ENCODE data around the gene BNIP2. TPM values are rescaled to one million over a fixed set of nuclear protein-coding genes. Genes with fewer than 3 reads are reported as not detected.

The BNIP2 gene
- total and polyA plus RNA-seq, 4 donors = 33.6 to 96.6 (median 68.7) TPM

DNA sequence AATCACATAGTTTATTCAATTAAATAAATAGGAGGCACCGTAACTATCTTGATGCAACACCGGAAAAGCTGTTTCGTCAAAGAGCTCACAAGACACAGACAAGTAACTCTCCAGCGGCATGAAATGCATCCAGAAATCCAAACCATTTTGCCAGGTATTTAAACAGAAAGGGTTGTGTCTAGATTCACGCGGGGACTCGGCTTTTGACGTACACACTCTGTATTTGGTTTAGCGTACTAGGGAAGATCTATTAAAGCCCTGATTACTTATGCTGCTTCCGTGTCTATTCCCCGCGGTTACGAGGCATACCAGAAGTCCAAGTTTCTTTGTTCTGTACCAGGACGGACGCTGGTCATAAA, 718 bp downstream of the BNIP2 start:
- Histone ChIP-seq H3K27ac (ENCODE audit: low read depth in 1 of 2, low read length in 1 of 2) (peak overlapping the region; percentile 95 to 96), H3K9ac (ENCODE audit: insufficient read depth in 1 of 2, low read length in 2 of 2) (peak overlapping the region; percentile 82 to 92), H3K27me3 (ENCODE audit: control insufficient read depth in 3 of 3, insufficient read depth in 3 of 3, low read length in 2 of 3) (no peaks in the 10 kb centered on the region), H3K36me3 (ENCODE audit: control insufficient read depth in 4 of 4, insufficient read depth in 4 of 4, low read length in 4 of 4) (peaks cover 0 to 10% (median 2%) of the 10 kb centered on the region in 4 donors), H3K4me3 (peak overlapping the region; percentile 70), H3K9me3 (ENCODE audit: control insufficient read depth in 4 of 4, insufficient read depth in 3 of 4, low read length in 3 of 4) (no peaks in the 10 kb centered on the region), H3K4me1 (ENCODE audit: control insufficient read depth in 5 of 5, insufficient read depth in 5 of 5, low read length in 5 of 5) (peaks cover 5 to 20% (median 9%) of the 10 kb centered on the region in 5 donors)
- ATAC-seq (ENCODE audit: insufficient read depth, low FRiP score) = peak; percentile 2
- WGBS, 2 donors = 0% methylated on average over 15 of the region's 15 CpGs
- peak in 2 of 3 donors; percentile 70 to 72 for DNase-seq
- TF ChIP-seq CTCF (IDR thresholded peaks at IDR 0.05; ENCODE audit: control extremely low read depth, extremely low read depth) = no peak

DNA sequence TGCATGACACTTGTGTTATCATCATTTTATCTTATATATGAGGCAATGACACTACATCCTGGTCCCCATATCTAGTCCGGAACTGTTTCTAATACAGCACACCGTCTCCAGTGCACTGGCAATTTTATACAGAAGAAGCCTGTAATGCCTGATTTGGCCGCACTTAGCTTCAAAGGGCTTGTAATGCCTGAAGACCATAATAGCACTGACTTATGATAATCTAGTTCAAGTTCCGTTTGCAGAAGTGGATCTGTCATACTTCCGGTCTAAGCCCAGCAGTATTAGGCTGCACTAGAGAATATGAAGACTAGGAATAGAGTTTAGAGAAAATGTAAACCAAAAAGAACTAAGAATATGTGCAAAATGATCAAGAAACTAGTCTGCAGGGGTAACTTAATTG, 1.3 kb downstream of the BNIP2 start:
- Histone ChIP-seq H3K9me3 (ENCODE audit: control insufficient read depth in 4 of 4, insufficient read depth in 3 of 4, low read length in 3 of 4) (no peaks in the 10 kb centered on the region), H3K4me3 (peak overlapping the region; percentile 40), H3K4me1 (ENCODE audit: control insufficient read depth in 5 of 5, insufficient read depth in 5 of 5, low read length in 5 of 5) (peaks cover 5 to 20% (median 9%) of the 10 kb centered on the region in 5 donors), H3K9ac (ENCODE audit: insufficient read depth in 1 of 2, low read length in 2 of 2) (peak overlapping the region; percentile 82 to 92), H3K36me3 (ENCODE audit: control insufficient read depth in 4 of 4, insufficient read depth in 4 of 4, low read length in 4 of 4) (peaks cover 0 to 10% (median 2%) of the 10 kb centered on the region in 4 donors), H3K27ac (ENCODE audit: low read depth in 1 of 2, low read length in 1 of 2) (peak overlapping the region; percentile 48 to 61), H3K27me3 (ENCODE audit: control insufficient read depth in 3 of 3, insufficient read depth in 3 of 3, low read length in 2 of 3) (no peaks in the 10 kb centered on the region)
- ATAC-seq (ENCODE audit: insufficient read depth, low FRiP score) = no peak
- no peak for TF ChIP-seq CTCF (IDR thresholded peaks at IDR 0.05; ENCODE audit: control extremely low read depth, extremely low read depth)
- WGBS, 2 donors = 5 to 14% methylated on average over 5 of the region's 5 CpGs
- DNase-seq = peak in 1 of 3 donors; percentile 28

GRCh38 chr15:59686389-59686788, 2.7 kb downstream of the BNIP2 start:
- H3K9ac ChIP-seq (ENCODE audit: insufficient read depth in 1 of 2, low read length in 2 of 2) = no peak overlapping the region
- peaks cover 2 to 10% (median 3%) of the 10 kb centered on the region in 4 donors for H3K36me3 ChIP-seq (ENCODE audit: control insufficient read depth in 4 of 4, insufficient read depth in 4 of 4, low read length in 4 of 4)
- H3K4me1 ChIP-seq (ENCODE audit: control insufficient read depth in 5 of 5, insufficient read depth in 5 of 5, low read length in 5 of 5) = peaks cover 5 to 20% (median 9%) of the 10 kb centered on the region in 5 donors
- DNase-seq (no peak), ATAC-seq (ENCODE audit: insufficient read depth, low FRiP score) (no peak)
- TF ChIP-seq CTCF (IDR thresholded peaks at IDR 0.05; ENCODE audit: control extremely low read depth, extremely low read depth) = no peak
- no peaks in the 10 kb centered on the region for H3K9me3 ChIP-seq (ENCODE audit: control insufficient read depth in 4 of 4, insufficient read depth in 3 of 4, low read length in 3 of 4)
- no peaks in the 10 kb centered on the region for H3K27me3 ChIP-seq (ENCODE audit: control insufficient read depth in 3 of 3, insufficient read depth in 3 of 3, low read length in 2 of 3)
- no peak overlapping the region for H3K4me3 ChIP-seq
- H3K27ac ChIP-seq (ENCODE audit: low read depth in 1 of 2, low read length in 1 of 2) = peak overlapping the region in 1 of 2 donors; percentile 57
- WGBS, 2 donors = 26 to 57% methylated on average over 7 of the region's 7 CpGs

GRCh38 chr15:59685737-59686297, 3.3 kb downstream of the BNIP2 start:
- H3K4me3 ChIP-seq = no peak overlapping the region
- H3K27me3 ChIP-seq (ENCODE audit: control insufficient read depth in 3 of 3, insufficient read depth in 3 of 3, low read length in 2 of 3) = no peaks in the 10 kb centered on the region
- H3K9me3 ChIP-seq (ENCODE audit: control insufficient read depth in 4 of 4, insufficient read depth in 3 of 4, low read length in 3 of 4) = no peaks in the 10 kb centered on the region
- no peak for TF ChIP-seq CTCF (IDR thresholded peaks at IDR 0.05; ENCODE audit: control extremely low read depth, extremely low read depth)
- 0 to 3% methylated on average over 1 of the region's 1 CpG for WGBS, 2 donors
- no peak overlapping the region for H3K9ac ChIP-seq (ENCODE audit: insufficient read depth in 1 of 2, low read length in 2 of 2)
- peak overlapping the region in 1 of 2 donors; percentile 57 for H3K27ac ChIP-seq (ENCODE audit: low read depth in 1 of 2, low read length in 1 of 2)
- peaks cover 3 to 13% (median 6%) of the 10 kb centered on the region in 4 donors for H3K36me3 ChIP-seq (ENCODE audit: control insufficient read depth in 4 of 4, insufficient read depth in 4 of 4, low read length in 4 of 4)
- no peak for DNase-seq
- no peak for ATAC-seq (ENCODE audit: insufficient read depth, low FRiP score)
- peaks cover 5 to 20% (median 9%) of the 10 kb centered on the region in 5 donors for H3K4me1 ChIP-seq (ENCODE audit: control insufficient read depth in 5 of 5, insufficient read depth in 5 of 5, low read length in 5 of 5)
